NCI-H2196 treated with DMSO at 0.1 percent for 48 hours (cell line): ENCODE data around the gene CILP2.

Source experiments
- DNase-seq: peaks from one replicate; lab custom pipeline; 2025; ENCODE audit not compliant: unreplicated experiment; lab: John Stamatoyannopoulos, UW

The CILP2 gene

GRCh38 chr19:19562665-19563347 lies 24.7 kb downstream of the CILP2 start:
- DNase-seq, result no peak

DNA sequence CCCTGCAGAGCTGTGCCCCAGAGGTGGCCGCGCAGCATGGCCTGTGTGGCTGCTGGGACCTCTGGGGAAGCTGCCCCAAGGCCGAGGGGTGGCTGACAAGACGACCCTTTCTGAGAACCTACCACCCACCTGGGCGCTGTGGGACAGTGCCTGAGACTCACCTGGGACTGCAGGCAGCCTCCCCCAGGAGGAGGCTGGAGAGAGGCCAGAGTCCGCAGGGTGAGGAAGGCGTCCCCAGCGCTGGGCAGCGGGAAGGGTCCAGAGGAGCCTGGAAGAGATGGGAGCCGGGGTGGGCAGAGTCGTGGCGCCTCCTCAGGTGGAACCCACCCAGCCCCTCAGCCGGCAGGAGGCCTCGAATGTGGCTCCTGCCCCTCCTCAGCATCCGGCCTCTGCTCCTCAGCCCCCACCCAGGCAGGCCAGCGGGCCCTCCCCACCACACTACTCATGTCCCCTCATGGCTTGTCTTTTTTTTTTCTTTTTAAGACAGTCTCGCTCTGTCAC lies 25.3 kb downstream of the CILP2 start:
- no peak for DNase-seq

DNA sequence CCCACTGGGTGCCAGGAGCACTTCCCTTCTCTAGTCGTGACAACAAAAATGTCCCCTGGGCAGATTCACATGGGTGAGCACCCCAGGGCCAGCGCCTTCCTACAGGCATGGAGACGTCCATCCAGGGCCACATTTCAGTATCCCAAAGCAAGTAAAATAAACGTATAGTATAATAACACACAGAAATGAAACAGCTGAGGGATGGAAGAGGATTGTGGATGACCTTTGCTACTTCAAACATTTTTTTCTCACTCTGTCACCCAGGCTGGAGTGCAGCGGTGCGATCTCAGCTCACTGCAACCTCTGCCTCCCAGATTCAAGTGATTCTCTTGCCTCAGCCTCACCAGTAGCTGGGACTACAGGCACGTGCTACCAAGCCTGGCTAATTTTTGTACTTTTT lies 28.2 kb downstream of the CILP2 start:
- no peak for DNase-seq

GRCh38 chr19:19567391-19567790 lies 29.3 kb downstream of the CILP2 start:
- no peak for DNase-seq

DNA sequence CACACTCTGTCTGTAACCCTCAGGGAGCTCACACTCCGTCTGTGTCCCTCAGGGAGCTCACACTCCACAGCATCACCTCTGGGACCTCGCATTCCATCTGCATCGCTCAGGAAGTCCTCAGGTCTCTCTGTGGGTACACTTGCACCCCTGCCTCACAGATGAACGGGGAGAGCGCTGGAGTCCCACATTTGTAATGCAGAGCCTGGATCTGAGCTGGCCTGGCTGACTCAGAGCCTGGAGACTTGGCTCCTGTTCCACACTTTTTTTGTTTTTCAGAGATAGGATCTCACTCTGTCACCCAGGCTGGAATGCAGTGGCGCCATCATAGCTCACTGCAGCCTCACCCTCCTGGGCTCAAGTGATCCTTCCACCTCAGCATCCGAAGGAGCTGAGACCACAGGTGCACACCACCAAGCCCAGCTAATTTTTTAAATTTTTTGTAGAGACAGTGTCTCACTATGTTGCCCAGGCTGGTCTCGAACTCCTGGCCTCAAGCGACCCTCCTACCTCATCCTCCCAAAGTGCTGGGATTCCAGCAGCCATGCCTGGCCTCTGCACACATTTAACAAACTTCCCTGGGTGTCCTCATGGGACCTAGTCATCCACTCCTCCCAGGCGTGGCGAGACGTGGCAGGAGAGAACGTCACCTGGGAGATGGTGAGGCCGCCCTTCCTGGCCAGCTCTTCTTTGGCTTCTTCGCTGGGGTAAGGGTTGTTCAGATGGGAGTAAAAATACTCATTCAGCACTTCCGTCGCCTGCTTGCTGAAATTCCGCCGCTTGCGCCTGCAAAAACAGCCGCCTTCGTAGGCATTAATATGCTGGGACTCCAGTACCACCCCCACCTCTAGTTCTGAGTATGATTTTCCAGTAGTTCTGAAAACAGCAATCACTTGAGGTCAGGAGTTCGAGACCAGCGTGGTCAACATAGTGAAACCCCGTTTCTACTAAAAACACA lies 31.0 kb downstream of the CILP2 start:
- DNase-seq, result no peak

DNA sequence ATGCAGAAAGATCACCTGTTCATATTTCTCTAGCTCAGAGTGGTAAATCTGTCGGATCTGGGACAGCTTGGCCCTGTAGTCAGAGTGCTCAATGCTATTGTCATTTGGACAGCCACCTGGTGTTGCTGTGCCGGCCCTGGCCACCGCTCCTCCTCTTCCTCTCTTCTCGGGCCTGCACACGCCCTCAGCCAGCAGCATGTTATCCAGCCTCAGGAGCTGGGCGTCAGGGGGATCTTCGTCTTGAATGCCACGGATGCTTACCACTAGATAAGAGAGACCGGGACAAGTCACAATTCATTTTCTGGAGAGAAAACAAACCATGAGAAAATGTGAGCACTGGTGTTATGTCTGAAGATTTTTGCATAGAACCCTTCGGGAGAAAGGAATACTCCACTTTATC lies 32.5 kb downstream of the CILP2 start:
- DNase-seq, result no peak

GRCh38 chr19:19571071-19571786 lies 33.2 kb downstream of the CILP2 start:
- no peak for DNase-seq

DNA sequence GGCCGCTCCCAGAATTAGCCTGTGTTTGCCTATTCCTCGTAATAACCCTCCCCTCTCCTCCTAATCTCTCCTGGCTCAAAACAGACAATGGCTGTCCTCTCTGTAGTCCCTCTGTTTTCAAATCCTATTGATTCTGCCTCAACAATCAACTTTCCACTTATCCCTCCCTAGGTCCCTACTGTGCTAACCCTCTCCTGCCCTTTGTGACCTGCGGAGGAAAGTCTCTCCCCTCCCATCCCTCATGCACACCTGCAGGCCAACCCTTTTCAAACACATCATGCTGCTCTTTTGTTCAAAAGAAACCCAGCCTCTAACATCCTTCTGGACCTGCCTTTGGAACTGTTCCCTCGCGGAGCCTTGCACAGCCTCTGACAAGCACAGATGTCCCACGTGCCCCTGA lies 37.3 kb downstream of the CILP2 start:
- DNase-seq, result no peak

GRCh38 chr19:19578252-19578651 lies 40.2 kb downstream of the CILP2 start:
- DNase-seq, result no peak

DNA sequence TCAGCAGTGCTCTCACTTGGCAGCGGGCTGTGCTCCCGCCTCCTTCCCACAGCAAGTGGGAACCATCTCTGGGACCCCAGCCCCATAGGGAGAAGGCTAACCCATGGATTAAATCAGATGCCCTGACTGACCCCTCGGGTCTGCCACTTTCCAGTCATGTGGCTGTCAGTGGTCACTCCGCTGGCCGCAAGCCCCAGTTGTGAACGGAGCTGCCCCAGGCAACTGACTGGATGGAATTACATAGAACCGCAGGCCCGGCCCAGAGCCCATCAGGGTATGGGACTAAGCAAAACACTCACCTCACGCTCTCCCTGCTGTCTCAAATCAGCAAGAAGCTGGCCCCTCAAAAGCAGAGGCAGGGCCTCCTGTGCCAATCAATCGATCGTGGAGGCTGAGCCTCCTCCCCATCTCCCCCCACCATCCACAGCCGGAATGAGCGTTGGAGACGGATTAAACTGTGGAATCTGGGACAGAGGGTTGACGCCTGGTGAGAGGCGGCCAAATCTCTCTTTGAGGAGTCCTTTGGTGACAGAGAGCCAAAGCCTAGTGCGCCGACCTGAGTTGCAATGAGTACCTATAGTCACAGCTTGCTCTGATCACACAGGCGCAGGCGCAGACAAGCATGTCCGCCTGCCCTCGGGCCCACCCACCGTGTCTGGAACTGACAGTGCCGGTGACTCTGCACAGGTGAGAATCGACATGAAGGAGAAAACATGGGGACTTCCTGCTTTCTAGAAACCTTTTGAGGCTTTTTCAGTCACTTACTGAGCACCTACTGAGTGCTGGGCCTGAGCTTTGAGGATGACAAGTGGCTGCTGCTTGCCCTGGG lies 41.7 kb downstream of the CILP2 start:
- DNase-seq, result no peak

DNA sequence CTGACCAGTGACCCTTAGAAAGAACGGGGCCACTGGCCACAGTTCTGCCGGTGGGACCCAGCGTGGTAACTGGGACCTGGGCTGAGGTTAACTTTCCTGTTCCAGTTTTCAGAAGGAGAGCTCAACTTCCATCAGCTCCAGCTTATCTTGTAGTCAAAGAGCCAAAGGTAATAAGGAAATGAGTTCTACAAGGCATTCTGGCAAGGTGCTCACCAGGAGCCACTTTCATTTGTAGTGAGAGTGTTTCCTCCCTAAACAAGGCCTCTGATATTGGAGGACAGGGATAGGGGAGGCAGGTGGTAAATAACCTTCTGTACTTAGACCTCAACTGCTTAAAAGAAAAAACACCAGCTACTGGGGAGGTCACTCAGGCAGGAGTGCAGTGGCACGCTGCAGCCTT lies 42.4 kb downstream of the CILP2 start:
- no peak for DNase-seq

DNA sequence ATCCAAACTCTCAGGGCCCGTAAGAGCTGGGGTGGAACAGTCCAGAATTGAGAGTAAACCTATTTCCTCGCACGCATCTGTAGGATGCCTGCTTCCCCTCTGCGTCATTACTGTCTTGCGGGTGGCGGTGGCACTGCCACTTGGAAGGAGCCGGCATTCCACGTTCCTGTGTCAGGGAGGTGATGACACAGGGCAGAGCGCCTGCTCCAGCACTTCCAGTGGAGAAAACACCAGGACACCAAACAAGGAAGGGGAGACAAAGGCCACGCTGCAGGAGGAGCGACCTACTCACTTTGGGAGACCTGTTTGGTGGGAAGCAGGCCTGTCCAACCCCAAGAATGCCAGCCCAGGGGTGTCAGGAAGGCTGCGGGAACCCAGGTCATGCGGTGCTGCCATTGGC lies 43.3 kb downstream of the CILP2 start:
- no peak for DNase-seq

DNA sequence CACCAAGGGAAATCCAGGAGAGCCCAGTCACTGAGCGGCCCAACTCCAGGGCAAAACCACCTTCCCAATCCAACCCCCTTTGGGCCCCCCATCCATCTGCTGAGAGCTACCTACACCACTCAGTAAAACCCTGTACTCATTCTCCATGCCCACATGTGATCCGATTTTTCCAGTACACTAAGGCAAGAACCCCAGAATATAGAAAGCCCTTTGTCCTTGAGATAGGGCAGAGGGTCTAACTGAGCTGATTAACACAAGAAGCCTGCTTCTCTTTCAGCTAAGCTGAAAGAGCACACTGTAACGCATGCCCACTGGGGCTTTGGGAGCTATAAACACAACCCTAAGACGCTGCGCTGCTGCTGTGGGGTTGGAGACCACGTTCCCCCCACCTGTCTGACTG lies 44.4 kb downstream of the CILP2 start:
- no peak for DNase-seq

GRCh38 chr19:19584356-19584755 lies 46.3 kb downstream of the CILP2 start:
- DNase-seq, result no peak

GRCh38 chr19:19587771-19588170 lies 49.7 kb downstream of the CILP2 start:
- DNase-seq, result no peak

DNA sequence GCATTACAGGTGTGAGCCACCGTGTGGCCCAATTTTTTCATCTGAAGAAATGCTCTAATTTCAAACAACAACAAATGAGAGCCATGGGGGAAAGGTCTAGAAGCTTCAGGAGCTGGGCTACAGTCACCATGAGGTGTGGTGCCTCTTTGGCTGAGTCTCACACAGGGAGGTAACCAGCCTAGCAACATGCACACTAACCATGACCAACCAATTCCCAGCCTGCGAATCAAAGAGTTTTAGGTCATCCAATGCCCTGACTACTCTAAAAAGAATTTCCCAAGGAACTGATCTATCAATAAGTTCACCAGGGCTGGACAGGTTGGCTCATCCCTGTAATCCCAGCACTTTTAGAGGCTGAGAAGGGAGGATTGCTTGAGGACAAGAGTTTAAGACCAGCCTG lies 50.5 kb downstream of the CILP2 start:
- DNase-seq, result no peak

- no peak for DNase-seq
Measured at GRCh38 chr19:19591133-19591825, 53.2 kb downstream of the CILP2 start.

DNA sequence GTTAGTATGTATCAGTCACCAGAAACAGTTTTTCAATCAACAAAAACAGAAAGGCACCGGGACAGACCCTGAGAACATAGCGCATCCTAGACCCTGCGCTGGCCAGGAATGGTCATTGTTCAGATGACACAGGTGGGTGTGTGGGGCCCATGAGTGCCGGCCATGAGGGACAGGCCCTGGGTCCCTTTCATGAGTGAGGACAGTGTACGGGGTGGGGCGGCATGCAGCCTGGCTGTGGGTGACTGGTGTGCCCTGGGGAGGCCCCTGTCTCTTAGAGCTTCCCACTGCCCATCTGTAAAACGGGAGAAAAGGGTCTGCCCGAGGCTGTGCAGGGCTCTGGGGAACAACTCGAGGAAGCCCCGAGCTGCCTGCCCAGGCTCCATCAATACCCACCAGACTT lies 54.6 kb downstream of the CILP2 start:
- no peak for DNase-seq

DNA sequence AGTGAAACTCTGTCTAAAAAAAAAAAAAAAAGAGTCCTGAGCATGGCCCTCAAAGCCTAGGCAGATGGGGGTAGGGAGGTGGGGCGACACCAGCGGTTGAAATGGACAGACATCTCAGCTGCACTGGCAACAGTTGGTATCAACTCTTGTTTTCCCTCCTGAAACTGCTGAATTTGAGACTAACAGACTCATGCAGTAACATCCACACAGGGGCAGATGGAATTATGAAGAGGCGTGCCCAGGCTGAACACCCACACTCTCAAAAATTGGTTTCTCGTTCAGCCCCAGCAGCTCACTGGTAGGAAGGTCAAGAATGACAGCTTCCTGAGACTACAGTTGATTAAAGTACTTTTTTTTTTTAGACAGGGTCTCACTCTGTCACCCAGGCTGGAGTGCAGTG lies 56.3 kb downstream of the CILP2 start:
- DNase-seq, result no peak

DNA sequence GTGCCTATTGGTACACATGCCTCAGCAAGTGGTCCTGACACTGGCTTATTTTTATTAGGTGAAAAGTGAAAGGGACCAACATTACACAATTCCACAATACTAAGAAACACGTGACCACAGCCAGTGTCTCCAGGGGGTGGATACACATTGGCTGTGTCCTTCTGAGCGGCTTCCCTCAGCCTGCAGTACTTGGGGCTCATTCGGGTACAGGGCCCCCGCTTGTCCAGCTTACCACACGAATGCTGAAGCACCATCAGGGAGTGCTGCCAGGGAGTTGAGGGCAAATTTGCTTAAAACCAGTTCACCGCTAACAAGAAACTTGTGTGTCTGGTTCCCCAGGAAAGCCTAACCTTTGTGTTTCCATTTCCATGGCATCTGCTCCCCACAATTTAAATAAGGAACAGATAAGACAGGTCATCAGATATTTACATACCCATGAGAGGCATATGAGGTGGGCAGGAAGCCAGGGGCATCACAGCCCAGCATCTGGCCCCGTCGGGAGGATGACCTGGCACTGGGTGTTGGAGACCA lies 57.2 kb downstream of the CILP2 start:
- DNase-seq, result no peak
